ENCODE data around the gene IL32.
"Not testable (repeated sequence)": the region's sequence is repeated elsewhere in the genome, so short reads cannot be mapped to it uniquely, and the experiment has no call there.

Gene IL32

DNA sequence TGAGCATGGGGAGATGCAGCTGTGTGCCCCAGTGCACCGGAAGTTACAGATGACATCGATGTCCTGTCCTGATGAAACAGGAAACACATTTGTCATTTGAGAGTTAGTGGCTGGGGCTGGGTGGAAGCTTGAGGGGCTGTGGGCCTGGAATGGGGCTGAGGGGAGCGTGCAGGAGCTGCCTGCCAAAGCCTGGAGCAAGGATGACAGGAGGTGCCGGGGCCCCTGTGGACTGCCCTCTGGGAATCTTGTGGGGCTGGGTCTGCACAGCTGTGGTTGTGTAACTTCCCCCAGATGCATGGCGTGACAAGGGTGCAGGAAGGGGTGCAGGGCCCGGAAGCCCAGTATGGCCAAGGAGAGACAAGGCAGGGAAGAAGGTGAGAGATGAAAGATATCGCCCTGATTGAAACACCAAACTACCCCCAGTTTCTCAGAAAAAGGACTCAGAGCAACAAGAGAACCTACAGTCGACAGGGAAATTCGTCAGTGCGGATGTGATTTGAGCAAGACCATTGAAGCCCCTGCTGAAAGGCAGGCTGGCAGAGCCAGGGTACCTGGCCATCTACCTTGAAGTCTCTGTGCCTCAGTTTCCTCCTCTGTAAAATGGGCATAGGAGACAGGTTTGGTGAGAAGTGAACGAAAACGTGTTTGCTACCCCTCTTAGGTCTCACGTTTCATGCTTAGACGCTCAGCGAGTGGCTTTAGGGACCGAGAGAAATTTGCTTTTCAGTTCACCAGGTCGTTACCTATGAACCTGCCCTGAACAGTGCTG is 10.3 kb upstream of the IL32 start:
- H3K4me3 ChIP-seq (ENCODE audit: low read depth, low read length), result no peak overlapping the region
- TF ChIP-seq CTCF (IDR thresholded peaks at IDR 0.05; ENCODE audit: control insufficient read depth, extremely low read depth, insufficient read depth), result no peak
- no peak for DNase-seq (ENCODE audit: low read depth)

- not testable (repeated sequence) for H3K4me3 ChIP-seq (ENCODE audit: low read depth, low read length); DNase-seq (ENCODE audit: low read depth)
Measured at GRCh38 chr16:3055734-3056115, 9.7 kb upstream of the IL32 start.

GRCh38 chr16:3056336-3057180 is 8.9 kb upstream of the IL32 start:
- DNase-seq (ENCODE audit: low read depth), result no peak
- no peak overlapping the region for H3K4me3 ChIP-seq (ENCODE audit: low read depth, low read length)
- no peak for TF ChIP-seq CTCF (IDR thresholded peaks at IDR 0.05; ENCODE audit: control insufficient read depth, extremely low read depth, insufficient read depth)

DNA sequence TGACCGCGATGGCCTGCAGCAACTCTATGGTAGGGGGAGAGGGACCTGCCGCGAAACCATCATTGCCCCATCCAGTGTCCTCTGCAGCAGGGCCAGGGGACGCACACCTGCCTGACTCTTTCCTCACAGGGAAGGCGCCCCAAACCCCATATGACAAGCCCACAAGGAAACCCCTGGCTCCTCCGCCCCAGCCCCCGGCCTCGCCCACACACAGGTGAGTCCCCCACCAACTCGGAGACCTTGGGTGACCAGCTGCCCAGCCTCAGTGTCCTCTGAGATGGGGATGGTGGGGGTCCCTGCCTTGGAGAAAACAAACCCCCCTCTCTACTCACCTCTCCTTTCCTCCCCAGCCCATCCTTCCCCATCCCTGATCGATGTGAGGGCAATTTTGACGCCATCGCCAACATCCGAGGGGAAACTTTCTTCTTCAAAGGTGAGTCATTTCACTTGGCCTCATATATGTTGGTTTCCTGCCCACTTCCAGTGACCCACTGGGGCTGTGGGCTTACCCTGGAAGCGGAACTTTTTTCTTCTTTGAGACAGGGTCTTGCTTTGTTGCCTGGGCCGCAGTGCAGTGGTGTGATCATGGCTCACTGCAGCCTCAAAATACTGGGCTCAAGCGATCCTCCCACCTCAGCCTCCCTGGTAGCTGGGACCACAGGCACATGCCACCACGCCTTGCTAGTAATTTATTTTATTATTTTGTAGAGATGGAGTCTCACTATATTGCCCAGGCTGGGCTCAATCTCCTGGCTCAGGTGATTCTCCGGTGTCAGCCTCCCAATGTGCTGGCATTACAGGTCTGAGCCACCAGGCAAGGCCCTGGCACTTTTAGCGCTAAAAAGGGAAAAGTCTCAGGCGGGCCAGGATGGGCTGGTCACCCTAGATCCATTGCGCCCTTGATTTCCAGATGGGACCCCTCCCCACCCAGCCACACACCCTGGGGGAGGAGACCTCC is 8.0 kb upstream of the IL32 start:
- no peak for TF ChIP-seq CTCF (IDR thresholded peaks at IDR 0.05; ENCODE audit: control insufficient read depth, extremely low read depth, insufficient read depth)
- no peak for DNase-seq (ENCODE audit: low read depth)
- H3K4me3 ChIP-seq (ENCODE audit: low read depth, low read length), result no peak overlapping the region

DNA sequence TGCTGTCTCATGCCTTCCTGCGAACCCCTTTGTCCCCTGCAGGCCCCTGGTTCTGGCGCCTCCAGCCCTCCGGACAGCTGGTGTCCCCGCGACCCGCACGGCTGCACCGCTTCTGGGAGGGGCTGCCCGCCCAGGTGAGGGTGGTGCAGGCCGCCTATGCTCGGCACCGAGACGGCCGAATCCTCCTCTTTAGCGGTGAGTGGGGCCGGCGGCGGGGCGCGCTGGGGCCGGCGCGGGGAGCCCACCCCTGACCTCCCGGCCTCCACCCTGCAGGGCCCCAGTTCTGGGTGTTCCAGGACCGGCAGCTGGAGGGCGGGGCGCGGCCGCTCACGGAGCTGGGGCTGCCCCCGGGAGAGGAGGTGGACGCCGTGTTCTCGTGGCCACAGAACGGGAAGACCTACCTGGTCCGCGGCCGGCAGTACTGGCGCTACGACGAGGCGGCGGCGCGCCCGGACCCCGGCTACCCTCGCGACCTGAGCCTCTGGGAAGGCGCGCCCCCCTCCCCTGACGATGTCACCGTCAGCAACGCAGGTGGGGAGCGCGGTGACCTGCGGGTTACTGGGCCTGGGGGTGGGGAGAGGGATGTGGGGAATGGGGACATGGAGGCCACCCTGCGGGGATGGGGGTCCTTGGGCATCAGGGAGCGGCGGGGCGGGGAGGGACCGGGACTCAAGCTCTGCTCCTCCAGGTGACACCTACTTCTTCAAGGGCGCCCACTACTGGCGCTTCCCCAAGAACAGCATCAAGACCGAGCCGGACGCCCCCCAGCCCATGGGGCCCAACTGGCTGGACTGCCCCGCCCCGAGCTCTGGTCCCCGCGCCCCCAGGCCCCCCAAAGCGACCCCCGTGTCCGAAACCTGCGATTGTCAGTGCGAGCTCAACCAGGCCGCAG is 7.1 kb upstream of the IL32 start:
- no peak for DNase-seq (ENCODE audit: low read depth)
- peak; percentile 52 for TF ChIP-seq CTCF (IDR thresholded peaks at IDR 0.05; ENCODE audit: control insufficient read depth, extremely low read depth, insufficient read depth)
- peak overlapping the region; percentile 90 for H3K4me3 ChIP-seq (ENCODE audit: low read depth, low read length)

GRCh38 chr16:3059041-3059722 is 6.3 kb upstream of the IL32 start:
- peak overlapping the region; percentile 90 for H3K4me3 ChIP-seq (ENCODE audit: low read depth, low read length)
- peak; percentile 93 for TF ChIP-seq CTCF (IDR thresholded peaks at IDR 0.05; ENCODE audit: control insufficient read depth, extremely low read depth, insufficient read depth)
- peak; percentile 75 for DNase-seq (ENCODE audit: low read depth)
